HFFc6 (cell line): Measurements from ENCODE around the gene BST1. TPM values are rescaled to one million over a fixed set of nuclear protein-coding genes. Genes with fewer than 3 reads are reported as not detected.

Experiments
- DNase-seq: peaks from one replicate; pipeline ENCODE4 v3.0.0-alpha.2; 2018
- H3K27ac Mint-ChIP-seq: 2 replicates; pipeline ENCODE4 v1.8.0; 2020; ENCODE audit warnings: mild to moderate bottlenecking, mixed read lengths
- H3K27me3 Mint-ChIP-seq: 2 replicates; pipeline ENCODE4 v1.8.0; 2021; ENCODE audit warnings: mild to moderate bottlenecking, moderate library complexity, mixed read lengths; ENCODE audit not compliant: insufficient read depth
- H3K36me3 Mint-ChIP-seq: 2 replicates; pipeline ENCODE4 v1.8.0; 2021; ENCODE audit warnings: low read depth, mixed read lengths
- H3K4me1 Mint-ChIP-seq: 2 replicates; pipeline ENCODE4 v1.8.0; 2020; ENCODE audit warnings: low read depth, mixed read lengths
- H3K4me3 Mint-ChIP-seq: 2 replicates; pipeline ENCODE4 v1.8.0; 2020; ENCODE audit warnings: mild to moderate bottlenecking, moderate library complexity, mixed read lengths
- H3K9me3 Mint-ChIP-seq: 2 replicates; pipeline ENCODE4 v1.8.0; 2020; ENCODE audit warnings: mild to moderate bottlenecking, mixed read lengths
- CTCF ChIP-seq: fragments of 200-600 bp; sonication (generic); IDR thresholded peaks from 2 replicates; pipeline ENCODE4 v1.5.0; 2021; ENCODE audit warnings: antibody characterized with exemption, mild to moderate bottlenecking
- total RNA-seq, 6 experiments: library from RNA; stranded (reverse); fragmentation: NEBNext Ultra II Directional; extraction: Animal tissue kit (Norgen Biotek cat#: 25700); gene quantifications; 2 replicates in 1 of 6; 3 replicates in 5 of 6; pipeline ENCODE4 v1.2.3, GENCODE V29; 2021

Gene BST1
- total RNA-seq, 6 experiments from 2014 or later, result 2.4 to 4.2 (median 2.8) TPM

GRCh38 chr4:15696866-15697265 lies 6.0 kb upstream of the BST1 start:
- Mint-ChIP-seq H3K27me3 (no peaks in the 10 kb centered on the region; the same call in none of the 2 replicates), H3K4me3 (no peak overlapping the region), H3K9me3 (no peaks in the 10 kb centered on the region), H3K4me1 (peaks cover 44% of the 10 kb centered on the region), H3K27ac (no peak overlapping the region), H3K36me3 (peaks cover 16% of the 10 kb centered on the region)
- no peak for TF ChIP-seq CTCF
- DNase-seq, result no peak

GRCh38 chr4:15703439-15703838 lies 574 bp downstream of the BST1 start:
- H3K27ac Mint-ChIP-seq, result no peak overlapping the region
- H3K36me3 Mint-ChIP-seq, result no peaks in the 10 kb centered on the region
- peak overlapping the region; percentile 70 for H3K4me3 Mint-ChIP-seq
- no peaks in the 10 kb centered on the region for H3K9me3 Mint-ChIP-seq
- peaks cover 3% of the 10 kb centered on the region for H3K27me3 Mint-ChIP-seq
- H3K4me1 Mint-ChIP-seq, result peaks cover 14% of the 10 kb centered on the region
- DNase-seq, result no peak
- no peak for TF ChIP-seq CTCF

- no peak for DNase-seq
- Mint-ChIP-seq H3K4me1 (peaks cover 14% of the 10 kb centered on the region), H3K4me3 (no peak overlapping the region), H3K9me3 (no peaks in the 10 kb centered on the region), H3K27ac (no peak overlapping the region), H3K36me3 (no peaks in the 10 kb centered on the region), H3K27me3 (peaks cover 3% of the 10 kb centered on the region)
- no peak for TF ChIP-seq CTCF
Observed at GRCh38 chr4:15704129-15704528, 1.3 kb downstream of the BST1 start.

- Mint-ChIP-seq H3K4me3 (no peak overlapping the region), H3K9me3 (no peaks in the 10 kb centered on the region), H3K27me3 (peaks cover 3% of the 10 kb centered on the region), H3K36me3 (no peaks in the 10 kb centered on the region), H3K27ac (no peak overlapping the region), H3K4me1 (peaks cover 14% of the 10 kb centered on the region)
- DNase-seq, result no peak
- TF ChIP-seq CTCF, result no peak
Observed at GRCh38 chr4:15706646-15707362, 3.9 kb downstream of the BST1 start.

- Mint-ChIP-seq H3K9me3 (no peaks in the 10 kb centered on the region), H3K36me3 (no peaks in the 10 kb centered on the region), H3K27ac (no peak overlapping the region), H3K27me3 (peaks cover 3% of the 10 kb centered on the region), H3K4me3 (no peak overlapping the region), H3K4me1 (peaks cover 14% of the 10 kb centered on the region)
- TF ChIP-seq CTCF, result no peak
- no peak for DNase-seq
Observed at GRCh38 chr4:15707363-15707715, 4.5 kb downstream of the BST1 start.
